IPS DF 4.7 (cell line): ENCODE results near the gene ANKRD65.
"Not testable (repeated sequence)": the region's sequence is repeated elsewhere in the genome, so short reads cannot be mapped to it uniquely, and the experiment has no call there.

Experiments used
- DNase-seq: peaks from one replicate; pipeline ENCODE4 v3.0.0-alpha.2; 2013; ENCODE audit warnings: low spot score; ENCODE audit errors: extremely low read depth

ANKRD65 gene

GRCh38 chr1:1371746-1372711, 49.0 kb downstream of the ANKRD65 start:
- no peak for DNase-seq

DNA sequence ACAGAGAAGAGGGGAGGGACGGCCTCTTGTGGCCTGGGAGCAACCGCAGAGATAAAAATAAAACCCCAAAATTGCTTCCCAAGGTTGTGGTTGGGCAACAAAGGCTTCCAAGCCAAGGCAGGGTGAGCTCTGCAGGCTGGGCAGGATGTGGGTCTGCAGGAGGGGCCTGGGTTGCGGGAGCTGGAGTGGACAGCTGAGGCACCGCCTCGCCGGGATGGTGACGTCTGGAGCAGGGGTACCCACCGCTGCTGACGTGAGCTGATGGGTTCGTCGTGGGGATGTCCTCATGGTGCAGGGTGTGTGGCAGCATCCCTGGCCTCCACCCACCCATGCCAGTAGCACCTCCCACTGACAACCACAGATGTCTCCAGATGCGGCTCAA, 49.7 kb downstream of the ANKRD65 start:
- no peak for DNase-seq

- no peak for DNase-seq
Measured at GRCh38 chr1:1370771-1371300, 50.2 kb downstream of the ANKRD65 start.

DNA sequence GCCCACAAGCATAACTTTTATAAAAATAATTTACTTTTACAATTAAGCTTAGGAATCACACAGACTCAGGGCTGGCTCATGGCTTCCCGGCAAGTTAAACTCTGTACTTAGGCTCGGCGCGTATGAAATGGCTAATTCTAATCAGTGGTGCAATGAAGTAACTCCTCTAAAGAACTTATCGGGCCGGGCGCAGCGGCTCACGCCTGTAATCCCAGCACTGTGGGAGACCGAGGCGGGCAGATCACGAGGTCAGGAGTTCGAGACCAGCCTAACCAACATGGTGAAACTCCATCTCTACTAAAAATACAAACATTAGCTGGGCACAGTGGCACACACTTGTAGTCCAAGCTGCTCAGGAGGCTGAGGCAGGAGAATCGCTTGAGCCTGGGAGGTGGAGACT, 51.0 kb downstream of the ANKRD65 start:
- not testable (repeated sequence) for DNase-seq
